Tibial artery (tissue), 4 donors: ENCODE measurements around the gene GALNTL6.

Experiments used
- DNase-seq, 2 donors: peaks; one replicate each; pipeline ENCODE4 v3.0.0-alpha.2; 2019
- H3K27ac ChIP-seq, 2 donors: fragments of 200-600 bp; sonication (generic) in 1 of 2; 1 replicate in 1 of 2; 2 replicates in 1 of 2; pipeline ENCODE4 v1.5.1; 2018 to 2019; ENCODE audit warnings: mild to moderate bottlenecking in 1 of 2
- H3K27me3 ChIP-seq, 2 donors: fragments of 200-600 bp; sonication (generic) in 1 of 2; one replicate each; pipeline versions ENCODE4 v1.5.1 to v1.6.0; 2016 to 2019
- H3K36me3 ChIP-seq, 3 donors: fragments of 200-600 bp; sonication (generic) in 2 of 3; one replicate each; pipeline ENCODE4 v1.5.1; 2016 to 2019; ENCODE audit warnings: mild to moderate bottlenecking in 2 of 3
- H3K4me1 ChIP-seq, 4 donors: fragments of 200-600 bp; sonication (generic) in 2 of 4; 1 replicate in 3 of 4; 2 replicates in 1 of 4; pipeline ENCODE4 v1.5.1; 2016 to 2019
- H3K4me3 ChIP-seq, 2 donors: fragments of 200-600 bp; sonication (generic) in 1 of 2; 1 replicate in 1 of 2; 2 replicates in 1 of 2; pipeline ENCODE4 v1.5.1; 2018 to 2019; ENCODE audit warnings: mild to moderate bottlenecking in 2 of 2
- H3K9me3 ChIP-seq, 3 donors: fragments of 200-600 bp; sonication (generic) in 1 of 3; one replicate each; pipeline ENCODE4 v1.5.1; 2016 to 2019
- CTCF ChIP-seq, 2 experiments: fragments of 200-600 bp in 1 of 2; fragments of 450-650 bp in 1 of 2; IDR thresholded peaks; one replicate each; pipeline ENCODE4 v1.5.1; 2017 to 2019; ENCODE audit warnings: antibody characterized with exemption in 2 of 2, mild to moderate bottlenecking in 1 of 2, moderate library complexity in 1 of 2
- intact Hi-C: fragments of 100-400 bp; cut with DNase I; formaldehyde crosslinking; loops from one replicate; pipeline ENCODE4 v1.15.0; 2023; ENCODE audit warnings: low total_unique reads

The GALNTL6 gene

GRCh38 chr4:172662113-172662512 lies 848.9 kb downstream of the GALNTL6 start:
- no peak for DNase-seq
- no peaks in the 10 kb centered on the region for H3K4me1 ChIP-seq
- no peak for TF ChIP-seq CTCF (IDR thresholded peaks at IDR 0.05)
- no peak overlapping the region for H3K27ac ChIP-seq
- no peaks in the 10 kb centered on the region for H3K27me3 ChIP-seq
- H3K9me3 ChIP-seq, result no peaks in the 10 kb centered on the region
- intact Hi-C loops, result no loop called here
- H3K36me3 ChIP-seq, result no peaks in the 10 kb centered on the region
- H3K4me3 ChIP-seq, result no peak overlapping the region

- H3K4me3 ChIP-seq, result no peak overlapping the region
- no peak for DNase-seq
- H3K27me3 ChIP-seq, result no peaks in the 10 kb centered on the region
- TF ChIP-seq CTCF (IDR thresholded peaks at IDR 0.05), result no peak
- H3K27ac ChIP-seq, result no peak overlapping the region
- intact Hi-C loops, result no loop called here
- no peaks in the 10 kb centered on the region for H3K9me3 ChIP-seq
- H3K4me1 ChIP-seq, result no peaks in the 10 kb centered on the region
- no peaks in the 10 kb centered on the region for H3K36me3 ChIP-seq
These were observed 853.6 kb downstream of the GALNTL6 start for GRCh38 chr4:172666711-172667368.

- TF ChIP-seq CTCF (IDR thresholded peaks at IDR 0.05), result no peak
- Histone ChIP-seq H3K4me3 (no peak overlapping the region), H3K27ac (no peak overlapping the region), H3K4me1 (no peaks in the 10 kb centered on the region), H3K9me3 (no peaks in the 10 kb centered on the region), H3K27me3 (no peaks in the 10 kb centered on the region), H3K36me3 (no peaks in the 10 kb centered on the region)
- no peak for DNase-seq
- intact Hi-C loops, result no loop called here
These were observed 861.6 kb downstream of the GALNTL6 start for GRCh38 chr4:172674811-172675210.

- H3K36me3 ChIP-seq, result no peaks in the 10 kb centered on the region
- intact Hi-C loops, result no loop called here
- H3K4me1 ChIP-seq, result no peaks in the 10 kb centered on the region
- H3K27me3 ChIP-seq, result no peaks in the 10 kb centered on the region
- H3K9me3 ChIP-seq, result no peaks in the 10 kb centered on the region
- DNase-seq, result no peak
- TF ChIP-seq CTCF (IDR thresholded peaks at IDR 0.05), result no peak
- no peak overlapping the region for H3K27ac ChIP-seq
- H3K4me3 ChIP-seq, result no peak overlapping the region
These were observed 862.0 kb downstream of the GALNTL6 start for GRCh38 chr4:172675232-172675631.

- no peaks in the 10 kb centered on the region for H3K27me3 ChIP-seq
- H3K36me3 ChIP-seq, result no peaks in the 10 kb centered on the region
- intact Hi-C loops, result no loop called here
- no peak overlapping the region for H3K4me3 ChIP-seq
- no peak for DNase-seq
- H3K4me1 ChIP-seq, result no peaks in the 10 kb centered on the region
- no peaks in the 10 kb centered on the region for H3K9me3 ChIP-seq
- no peak for TF ChIP-seq CTCF (IDR thresholded peaks at IDR 0.05)
- no peak overlapping the region for H3K27ac ChIP-seq
These were observed 867.5 kb downstream of the GALNTL6 start for GRCh38 chr4:172680691-172681090.

GRCh38 chr4:172683021-172683420 lies 869.8 kb downstream of the GALNTL6 start:
- no peak for DNase-seq
- no peak overlapping the region for H3K4me3 ChIP-seq
- H3K4me1 ChIP-seq, result no peaks in the 10 kb centered on the region
- TF ChIP-seq CTCF (IDR thresholded peaks at IDR 0.05), result no peak
- H3K36me3 ChIP-seq, result no peaks in the 10 kb centered on the region
- H3K9me3 ChIP-seq, result no peaks in the 10 kb centered on the region
- intact Hi-C loops, result no loop called here
- H3K27ac ChIP-seq, result no peak overlapping the region
- H3K27me3 ChIP-seq, result no peaks in the 10 kb centered on the region
